HepG2 (cell line): ENCODE results near the gene GALNT18. TPM values are rescaled to one million over a fixed set of nuclear protein-coding genes. Genes with fewer than 3 reads are reported as not detected.

Experiments used
- ATAC-seq: fragments of 200-7000 bp; cut with Tn5 transposase; 3 replicates; pipeline ENCODE4 v1.9.1; 2020; ENCODE audit warnings: mild to moderate bottlenecking, moderate library complexity
- BruUV-seq: library from RNA; stranded (reverse); fragments of 400-500 nt; replicated peaks from 2 replicates; lab custom pipeline; 2021; lab: Mats Ljungman, UMichigan
- CTCF ChIA-PET: fragments of 300-600 bp; formaldehyde crosslinking; extraction: SDS; loops from one replicate; lab custom pipeline; 2021; ENCODE audit warnings: low total read pairs, inconsistent platforms, low intra/inter-chr PET ratio; lab: Yijun Ruan, JAX
- POLR2A ChIA-PET: fragments of 350-600 bp; sonication (Branson Sonifier 250); formaldehyde crosslinking; loops from one replicate; lab custom pipeline; 2020; ENCODE audit warnings: antibody characterized with exemption, inconsistent platforms; lab: Yijun Ruan, JAX
- DNase-seq: peaks from one replicate; pipeline ENCODE4 v3.0.0-alpha.2; 2015; ENCODE audit warnings: low spot score
- FAIRE-seq: peaks from 3 replicates; lab custom pipeline; 2011; peaks lifted over from hg19 to GRCh38; lab: Jason Lieb, UNC
- H2AFZ ChIP-seq: one replicate; pipeline ENCODE4 v1.6.1; 2011; ENCODE audit warnings: low read length, inconsistent platforms
- H3K27ac ChIP-seq: fragments of 300-600 bp; 3 replicates; pipeline ENCODE4 v1.8.0; 2011; ENCODE audit warnings: mixed run types, mild to moderate bottlenecking, mixed read lengths, low read length, inconsistent platforms; ENCODE audit not compliant: insufficient read depth; ENCODE audit errors: extremely low read length
- H3K27me3 ChIP-seq, 2 experiments: fragments of 200-600 bp in 1 of 2; 2 replicates in 1 of 2; 3 replicates in 1 of 2; pipeline versions ENCODE4 v1.6.0 to v1.8.0; 2011; ENCODE audit warnings: low read length in 2 of 2, mild to moderate bottlenecking in 2 of 2, moderate library complexity in 2 of 2, inconsistent platforms in 1 of 2; ENCODE audit not compliant: insufficient read depth in 2 of 2, control insufficient read depth in 1 of 2
- H3K36me3 ChIP-seq, 2 experiments: fragments of 200-600 bp in 1 of 2; replicated peaks in 1 of 2; 2 replicates in 1 of 2; 3 replicates in 1 of 2; pipeline versions ENCODE4 v1.5.1 to v1.8.0; 2011; ENCODE audit warnings: low read length in 2 of 2, inconsistent platforms in 1 of 2; ENCODE audit not compliant: insufficient read depth in 2 of 2, control insufficient read depth in 1 of 2
- H3K4me1 ChIP-seq: 2 replicates; pipeline ENCODE4 v1.5.1; 2012; ENCODE audit warnings: low read length, inconsistent platforms; ENCODE audit not compliant: insufficient read depth
- H3K4me2 ChIP-seq: 2 replicates; pipeline ENCODE4 v1.6.0; 2011; ENCODE audit warnings: low read depth, low read length, inconsistent platforms
- H3K4me3 ChIP-seq, 3 experiments: fragments of 200-600 bp in 1 of 3; sonication (generic), shearing (Covaris generic) in 1 of 3; replicated peaks in 1 of 3; 2 replicates each; pipeline ENCODE4 v1.5.1; 2011 to 2016; ENCODE audit warnings: low read length in 3 of 3, inconsistent platforms in 2 of 3, low read depth in 2 of 3, mild to moderate bottlenecking in 2 of 3, control low read depth in 1 of 3, mixed read lengths in 1 of 3; ENCODE audit not compliant: insufficient read depth in 1 of 3
- H3K79me2 ChIP-seq: one replicate; pipeline ENCODE4 v1.6.1; 2011; ENCODE audit warnings: low read length, inconsistent platforms; ENCODE audit not compliant: insufficient read depth
- H3K9ac ChIP-seq: 2 replicates; pipeline ENCODE4 v1.6.0; 2011; ENCODE audit warnings: mild to moderate bottlenecking, low read depth, low read length, inconsistent platforms; ENCODE audit not compliant: insufficient read depth
- H3K9me3 ChIP-seq: 2 replicates; pipeline ENCODE4 v1.5.1; 2012; ENCODE audit warnings: mild to moderate bottlenecking, low read length
- H4K20me1 ChIP-seq: 2 replicates; pipeline ENCODE4 v1.6.0; 2011; ENCODE audit warnings: inconsistent platforms, mild to moderate bottlenecking, low read length, moderate library complexity; ENCODE audit not compliant: insufficient read depth
- CBX2 ChIP-seq, 2 experiments: fragments of 200-600 bp in 1 of 2; sonication (generic); formaldehyde crosslinking in 1 of 2; IDR thresholded peaks; 2 replicates each; pipeline versions ENCODE4 v1.7.0 to v1.8.1; 2018 to 2022; ENCODE audit warnings: low read depth in 2 of 2, low read length in 1 of 2, mild to moderate bottlenecking in 1 of 2, missing genetic modification reagents in 1 of 2
- FOXA3 ChIP-seq: IDR thresholded peaks from 2 replicates; pipeline ENCODE4 v1.6.1; 2016; ENCODE audit warnings: missing genetic modification reagents, missing compliant biosample characterization
- HES4 ChIP-seq: sonication (generic); formaldehyde crosslinking; IDR thresholded peaks from 2 replicates; pipeline ENCODE4 v1.9.0; 2021; ENCODE audit warnings: mild to moderate bottlenecking, missing genetic modification reagents, borderline replicate concordance
- HNF4G ChIP-seq, 2 experiments: sonication (generic) in 1 of 2; formaldehyde crosslinking in 1 of 2; IDR thresholded peaks; 2 replicates each; pipeline versions ENCODE4 v1.4.0 to v1.6.1; 2011 to 2020; ENCODE audit warnings: borderline replicate concordance in 2 of 2, low read depth in 2 of 2, mild to moderate bottlenecking in 2 of 2, low read length in 1 of 2, missing genetic modification reagents in 1 of 2, moderate library complexity in 1 of 2
- MTF1 ChIP-seq: sonication (generic); formaldehyde crosslinking; IDR thresholded peaks from 2 replicates; pipeline ENCODE4 v1.5.0; 2020; ENCODE audit warnings: missing genetic modification reagents
- PHB2 ChIP-seq: fragments of 450-650 bp; IDR thresholded peaks from 2 replicates; pipeline ENCODE4 v1.6.1; 2018; ENCODE audit not compliant: partially characterized antibody
- RXRA ChIP-seq: sonication (generic); formaldehyde crosslinking; IDR thresholded peaks from 2 replicates; pipeline ENCODE4 v1.5.1; 2020; ENCODE audit warnings: missing genetic modification reagents
- SIN3B ChIP-seq: fragments of 150-350 bp; IDR thresholded peaks from 2 replicates; pipeline ENCODE4 v1.6.1; 2014; ENCODE audit warnings: low read length
- ZFP36L1 ChIP-seq: sonication (generic); formaldehyde crosslinking; IDR thresholded peaks from 2 replicates; pipeline ENCODE4 v1.8.0; 2022; ENCODE audit warnings: mild to moderate bottlenecking, missing genetic modification reagents, moderate library complexity
- ZNF12 ChIP-seq: sonication (generic); formaldehyde crosslinking; IDR thresholded peaks from 2 replicates; pipeline ENCODE4 v1.5.0; 2020; ENCODE audit warnings: missing genetic modification reagents
- ZSCAN21 ChIP-seq: sonication (generic); formaldehyde crosslinking; IDR thresholded peaks from 2 replicates; pipeline ENCODE4 v1.8.0; 2022; ENCODE audit warnings: mild to moderate bottlenecking, missing genetic modification reagents, moderate library complexity, borderline replicate concordance
- WGBS: methylation state at CpG from one replicate; pipeline ENCODE4 v1.1.6; 2017; ENCODE audit warnings: low lambda C conversion rate; 5-methylcytosine and 5-hydroxymethylcytosine counted together
- in situ Hi-C: cut with HindIII; loops from 2 replicates; pipeline ENCODE4 v1.10.0; 2017; ENCODE audit warnings: low pct_unique_long_range_greater_than_20kb; ENCODE audit not compliant: extremely low pct_ligation_motif_present
- intact Hi-C: fragments of 100-400 bp; cut with micrococcal nuclease; formaldehyde crosslinking; loops from one replicate; pipeline ENCODE4 v1.10.0; 2022; ENCODE audit not compliant: unreplicated experiment
- polyA plus RNA-seq, 8 experiments: library from polyadenylated mRNA; depleted of rRNA in 3 of 8; stranded (reverse) in 7 of 8; unstranded in 1 of 8; fragments of >200 nt; fragmentation: Illumina TruSeq in 4 of 8; extraction: Trizol in 4 of 8; gene quantifications; 2 replicates each; pipeline versions ENCODE4 v1.2.1 to v1.2.3, GENCODE V29; 2011 to 2016; ENCODE audit warnings: low read depth in 4 of 8, missing spikeins in 1 of 8, mixed read lengths in 1 of 8; ENCODE audit not compliant: insufficient read depth in 1 of 8
- total RNA-seq, 5 experiments: library from RNA; depleted of rRNA; stranded (reverse); fragments of >200 nt; fragmentation: Illumina TruSeq; extraction: Trizol; gene quantifications; 2 replicates each; pipeline ENCODE4 v1.2.3, GENCODE V29; 2016; ENCODE audit warnings: low read depth in 1 of 5
- TF ChIP-seq, protein P1 (sequence below): sonication (generic); formaldehyde crosslinking; IDR thresholded peaks from 2 replicates; pipeline ENCODE4 v1.4.0; 2020; ENCODE audit warnings: missing genetic modification reagents

GALNT18 gene
- total and polyA plus RNA-seq, 2 of the 13 experiments (the other 11 are each of a cell fraction or from before 2014, with no cell fraction given): 0.11 TPM; not detected in 1

GRCh38 chr11:11332141-11332710 lies 289.6 kb downstream of the GALNT18 start:
- Histone ChIP-seq H3K4me1 (no peaks in the 10 kb centered on the region), H4K20me1 (no peaks in the 10 kb centered on the region), H3K27ac (no peak overlapping the region), H2AFZ (no peak overlapping the region), H3K4me2 (no peak overlapping the region), H3K27me3 (peaks cover 0 to 4% of the 10 kb centered on the region in 2 experiments; a peak in 3 of 5 replicates), H3K36me3 (no peaks in the 10 kb centered on the region), H3K4me3 (no peak overlapping the region), H3K9me3 (no peaks in the 10 kb centered on the region), H3K9ac (no peak overlapping the region), H3K79me2 (no peaks in the 10 kb centered on the region)
- intact Hi-C loops (no loop called here), in situ Hi-C loops (no loop called here)
- no peak for FAIRE-seq
- DNase-seq: no peak
- CTCF ChIA-PET: no interaction called here
- 53% methylated on average over 5 of the region's 5 CpGs for WGBS
- no TSS peak for BruUV-seq
- ATAC-seq: no peak
- TF ChIP-seq MTF1 (CRISPR knock-in tag): no peak
- no peak for TF ChIP-seq SIN3B
- TF ChIP-seq PHB2: no peak
- no peak for TF ChIP-seq RXRA (CRISPR knock-in tag)
- TF ChIP-seq, protein P1, sequence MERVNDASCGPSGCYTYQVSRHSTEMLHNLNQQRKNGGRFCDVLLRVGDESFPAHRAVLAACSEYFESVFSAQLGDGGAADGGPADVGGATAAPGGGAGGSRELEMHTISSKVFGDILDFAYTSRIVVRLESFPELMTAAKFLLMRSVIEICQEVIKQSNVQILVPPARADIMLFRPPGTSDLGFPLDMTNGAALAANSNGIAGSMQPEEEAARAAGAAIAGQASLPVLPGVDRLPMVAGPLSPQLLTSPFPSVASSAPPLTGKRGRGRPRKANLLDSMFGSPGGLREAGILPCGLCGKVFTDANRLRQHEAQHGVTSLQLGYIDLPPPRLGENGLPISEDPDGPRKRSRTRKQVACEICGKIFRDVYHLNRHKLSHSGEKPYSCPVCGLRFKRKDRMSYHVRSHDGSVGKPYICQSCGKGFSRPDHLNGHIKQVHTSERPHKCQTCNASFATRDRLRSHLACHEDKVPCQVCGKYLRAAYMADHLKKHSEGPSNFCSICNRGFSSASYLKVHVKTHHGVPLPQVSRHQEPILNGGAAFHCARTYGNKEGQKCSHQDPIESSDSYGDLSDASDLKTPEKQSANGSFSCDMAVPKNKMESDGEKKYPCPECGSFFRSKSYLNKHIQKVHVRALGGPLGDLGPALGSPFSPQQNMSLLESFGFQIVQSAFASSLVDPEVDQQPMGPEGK (CRISPR knock-in tag): no peak
- TF ChIP-seq ZSCAN21 (CRISPR knock-in tag): no peak
- no peak for TF ChIP-seq HES4 (CRISPR knock-in tag)
- TF ChIP-seq HNF4G (IDR thresholded peaks at IDR 0.05; ENCODE audit: borderline replicate concordance, low read depth, low read length): no peak
- TF ChIP-seq HNF4G (CRISPR knock-in tag; IDR thresholded peaks at IDR 0.05; ENCODE audit: borderline replicate concordance, low read depth): no peak
- TF ChIP-seq ZFP36L1 (CRISPR knock-in tag): no peak
- no peak for TF ChIP-seq ZNF12 (CRISPR knock-in tag)
- TF ChIP-seq CBX2 (IDR thresholded peaks at IDR 0.05; ENCODE audit: low read depth, low read length): no peak
- no peak for TF ChIP-seq CBX2 (CRISPR knock-in tag; IDR thresholded peaks at IDR 0.05; ENCODE audit: low read depth)
- TF ChIP-seq FOXA3 (CRISPR knock-in tag): no peak
- POLR2A ChIA-PET: no interaction called here
